Retina (tissue), 1 donor: Measurements from ENCODE around the gene QKI.
A peak's percentile ranks its signal among the peaks of the same experiment; 100 is the strongest.
"Not testable (repeated sequence)": the region's sequence is repeated elsewhere in the genome, so short reads cannot be mapped to it uniquely, and the experiment has no call there.

ENCODE experiments used
- DNase-seq: peaks from one replicate; pipeline ENCODE4 v3.0.0-alpha.2; 2016

The QKI gene

DNA sequence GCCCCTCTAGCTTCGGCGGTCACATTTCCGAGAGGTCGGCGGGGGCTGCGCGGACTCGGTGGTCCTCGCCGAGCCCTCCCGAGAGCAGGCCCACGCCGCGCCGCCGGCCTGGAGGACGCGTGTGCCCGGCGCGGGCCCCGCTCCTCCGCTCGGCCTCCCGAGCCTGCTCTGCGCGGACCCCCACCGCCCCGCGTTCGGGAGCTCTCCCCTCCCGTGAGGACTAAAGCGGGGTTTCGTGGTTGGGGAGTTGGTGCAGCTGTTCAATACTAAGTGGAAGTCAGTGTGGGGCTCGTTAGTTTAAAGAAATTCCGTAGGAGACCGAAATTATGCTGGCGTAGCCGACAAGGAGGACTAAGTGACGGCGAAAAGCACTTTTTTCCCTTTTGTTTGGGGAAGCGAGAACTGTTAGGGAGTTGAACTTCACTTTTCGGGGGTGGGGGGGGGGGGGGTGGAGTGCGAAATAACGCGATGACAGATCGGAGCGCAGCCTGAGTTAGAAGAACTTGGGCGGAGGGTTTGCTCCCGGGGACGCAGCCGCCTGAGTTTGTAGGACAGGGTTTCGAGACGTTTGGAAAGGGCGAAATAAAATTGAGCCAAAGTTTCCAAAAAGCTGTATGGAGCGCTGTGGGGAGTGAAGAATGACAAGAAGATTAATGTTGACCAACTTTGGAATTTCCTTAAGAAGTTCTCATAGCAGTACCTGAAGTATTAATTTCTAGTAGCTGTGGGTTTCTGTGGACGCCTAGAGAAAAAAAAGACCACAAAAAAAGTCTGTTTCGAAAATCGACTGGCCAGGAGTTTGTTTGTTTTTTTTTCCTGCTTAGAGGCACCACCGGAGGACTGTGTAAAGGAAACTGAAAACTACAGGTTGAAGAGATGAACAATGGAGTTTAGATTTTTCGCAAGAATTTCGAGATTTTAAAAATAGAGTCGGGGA lies 1.4 kb downstream of the QKI start:
- peak; percentile 67 for DNase-seq

DNA sequence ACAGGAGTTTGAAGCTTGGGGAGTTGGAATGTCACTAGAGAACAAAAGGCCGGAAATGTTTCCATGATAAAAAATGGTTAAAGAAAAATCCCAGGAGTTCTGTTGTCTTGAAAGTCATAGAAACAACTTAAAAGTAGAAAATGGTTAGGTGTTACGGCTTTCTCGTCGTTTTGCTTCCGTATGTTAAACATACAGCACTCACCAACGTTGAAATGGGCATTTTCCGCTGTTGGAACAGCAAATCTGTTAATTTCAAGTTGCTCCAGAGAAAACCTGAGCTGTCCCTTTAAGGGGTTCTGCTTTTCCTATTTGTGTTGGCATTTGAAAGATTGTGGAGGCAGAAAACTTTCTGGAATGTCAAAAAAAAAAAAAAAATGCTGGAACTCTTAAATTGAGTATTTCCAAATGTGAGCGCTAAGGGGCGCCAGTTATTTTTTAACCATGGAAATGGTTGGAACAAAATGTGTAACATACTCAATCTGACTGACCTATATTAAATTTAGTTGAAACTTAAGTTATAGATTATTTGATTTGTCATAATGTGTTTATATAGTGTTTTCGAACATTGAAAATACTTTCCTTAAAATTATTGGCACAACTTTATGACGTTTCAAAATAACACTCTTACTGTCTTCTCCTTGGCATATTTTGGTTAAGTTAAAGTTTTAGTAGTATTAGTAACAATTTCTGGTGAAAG lies 2.2 kb downstream of the QKI start:
- peak; percentile 64 for DNase-seq

DNA sequence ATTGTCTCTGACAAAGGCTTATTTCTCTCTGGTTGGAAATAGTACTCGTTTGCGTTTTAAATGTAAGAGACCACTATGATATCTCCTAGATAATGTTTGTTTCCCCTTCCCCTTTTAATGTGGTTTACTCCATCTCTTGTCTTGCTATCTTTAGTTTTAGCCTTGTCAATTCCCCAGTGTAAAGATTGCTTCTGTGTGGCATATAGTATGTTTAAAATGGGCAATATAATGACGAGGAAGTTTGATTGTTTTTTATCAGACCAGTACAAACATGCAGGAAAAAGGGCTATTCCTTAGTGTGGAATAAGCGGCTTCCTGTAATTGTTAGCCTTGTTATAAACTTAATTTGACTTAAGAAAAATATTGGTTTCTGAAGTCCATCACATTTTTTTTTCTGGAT lies 3.1 kb downstream of the QKI start:
- no peak for DNase-seq

DNA sequence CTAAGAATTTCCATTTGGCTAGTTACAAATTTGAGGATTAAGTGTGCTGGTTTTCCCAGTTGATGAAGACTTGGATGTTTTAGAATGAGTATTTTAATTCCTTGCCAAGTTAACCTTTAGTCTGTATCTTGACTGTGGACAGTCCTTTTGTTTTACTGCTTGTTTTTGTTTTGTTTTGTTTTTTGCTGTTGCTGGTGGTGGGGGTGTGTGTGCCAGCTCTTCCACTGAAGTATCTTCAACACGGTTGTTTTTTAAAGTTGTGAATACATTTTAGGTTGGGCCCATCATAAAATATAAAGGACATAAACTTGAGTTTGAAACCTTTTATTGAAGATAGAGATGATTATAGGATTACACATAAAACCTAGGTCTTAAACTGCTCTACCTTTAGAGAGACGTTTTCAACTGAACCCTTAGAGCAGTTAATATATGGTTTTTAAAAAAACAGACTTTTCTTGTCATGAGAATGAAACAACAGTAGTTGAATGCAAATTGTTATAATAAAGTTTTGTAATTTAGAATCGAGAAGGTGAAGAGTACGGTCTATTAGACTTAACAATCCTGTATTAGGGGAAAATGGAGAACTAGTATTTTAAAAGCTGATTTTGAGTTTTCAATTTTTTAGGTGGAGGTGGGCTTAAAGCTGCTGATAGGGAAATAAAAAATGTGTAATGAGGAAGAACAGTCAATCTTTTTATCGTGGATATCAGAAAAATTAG lies 4.0 kb downstream of the QKI start:
- no peak for DNase-seq

DNA sequence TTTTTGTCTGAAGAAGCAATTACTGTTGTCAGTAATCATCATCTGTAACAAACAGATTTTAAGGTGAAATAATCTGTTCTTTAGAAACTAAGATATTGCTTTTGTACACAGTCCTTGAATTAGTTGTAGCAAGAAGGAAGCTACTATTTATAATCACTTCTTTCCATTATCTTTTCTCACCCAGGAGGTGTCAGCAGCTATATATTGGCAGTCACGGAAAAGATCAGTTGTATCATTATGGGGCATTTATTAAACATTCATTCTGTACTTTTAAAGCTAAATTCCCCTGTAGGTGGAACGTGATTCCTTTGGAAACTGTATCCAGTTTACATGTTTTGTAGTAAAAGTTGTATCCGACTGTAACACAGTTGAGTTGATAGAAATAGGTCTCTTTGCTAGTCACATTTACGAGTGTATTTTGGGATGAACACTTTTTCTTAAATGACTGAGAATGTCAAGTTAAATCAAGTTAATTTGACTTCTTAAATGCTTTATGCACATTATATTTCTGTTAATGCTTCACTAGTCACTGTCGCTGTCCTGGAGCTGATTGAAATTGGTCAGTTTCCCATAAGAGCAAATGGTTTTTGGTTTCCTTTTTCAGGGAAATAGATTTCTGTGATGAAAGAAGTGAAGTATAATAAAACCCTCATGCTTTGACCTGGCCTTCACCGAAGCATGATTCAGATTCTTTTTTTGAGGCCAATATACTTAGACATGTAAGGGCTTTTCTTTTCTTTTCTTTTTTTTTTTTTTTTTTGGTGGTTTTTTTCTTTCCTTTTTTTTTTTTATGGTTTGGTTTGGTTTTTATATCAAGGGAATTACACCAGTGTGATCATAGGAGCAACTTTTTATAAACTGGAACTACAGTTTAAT lies 5.1 kb downstream of the QKI start:
- no peak for DNase-seq

DNA sequence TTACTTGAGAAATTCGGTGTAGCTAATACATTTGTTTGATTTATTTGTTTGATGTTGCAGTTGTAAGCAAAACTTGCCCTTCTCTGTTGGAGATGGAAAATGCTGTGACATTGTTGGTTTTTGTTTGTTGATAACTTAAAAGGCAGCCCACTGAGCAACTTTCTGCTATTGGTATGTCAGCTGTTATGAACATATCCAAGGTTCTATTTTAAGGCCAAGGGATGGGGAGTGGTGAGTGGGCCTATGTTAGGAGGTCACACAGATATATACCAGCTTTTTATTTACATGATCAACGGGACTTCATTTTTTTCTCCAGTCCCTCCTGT lies 5.7 kb downstream of the QKI start:
- DNase-seq, result no peak

DNA sequence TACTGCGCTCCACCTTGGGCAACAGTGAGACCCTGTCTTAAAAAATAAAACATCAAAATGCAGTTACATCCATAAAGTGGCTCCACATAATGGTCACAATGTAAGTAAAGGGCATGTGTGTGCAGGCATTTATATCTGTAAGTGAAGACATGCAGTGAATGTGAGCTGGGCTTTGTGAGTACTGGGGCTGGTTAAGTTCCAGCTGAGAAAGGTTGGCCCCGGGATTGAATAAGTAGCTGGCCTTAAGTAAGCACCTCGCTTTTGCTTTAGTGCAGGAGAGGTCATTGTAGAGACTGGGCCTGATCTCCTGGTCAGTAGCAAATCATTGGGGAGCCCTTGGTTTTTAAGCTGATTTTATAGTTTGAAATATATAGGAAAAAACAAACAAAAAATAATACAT lies 8.0 kb downstream of the QKI start:
- DNase-seq, result no peak

DNA sequence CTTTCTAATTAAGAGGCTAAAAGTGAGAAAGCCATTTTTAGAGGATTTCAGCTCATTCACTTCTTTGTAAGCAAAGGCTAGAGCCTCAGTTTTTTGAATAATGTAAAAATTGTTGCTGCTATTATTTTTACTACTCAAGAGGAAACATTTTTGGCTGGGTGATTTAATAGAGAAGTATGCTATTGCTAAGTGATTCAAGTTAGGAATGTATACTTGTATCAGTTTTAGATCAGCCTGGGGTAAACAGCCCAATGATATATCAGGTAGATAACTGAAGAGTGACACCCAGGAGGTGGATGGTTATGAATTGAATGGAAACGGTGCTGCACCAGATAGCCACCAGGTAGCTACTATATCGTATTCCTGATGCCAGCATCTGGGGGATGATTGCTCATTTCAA lies 9.2 kb downstream of the QKI start:
- no peak for DNase-seq

DNA sequence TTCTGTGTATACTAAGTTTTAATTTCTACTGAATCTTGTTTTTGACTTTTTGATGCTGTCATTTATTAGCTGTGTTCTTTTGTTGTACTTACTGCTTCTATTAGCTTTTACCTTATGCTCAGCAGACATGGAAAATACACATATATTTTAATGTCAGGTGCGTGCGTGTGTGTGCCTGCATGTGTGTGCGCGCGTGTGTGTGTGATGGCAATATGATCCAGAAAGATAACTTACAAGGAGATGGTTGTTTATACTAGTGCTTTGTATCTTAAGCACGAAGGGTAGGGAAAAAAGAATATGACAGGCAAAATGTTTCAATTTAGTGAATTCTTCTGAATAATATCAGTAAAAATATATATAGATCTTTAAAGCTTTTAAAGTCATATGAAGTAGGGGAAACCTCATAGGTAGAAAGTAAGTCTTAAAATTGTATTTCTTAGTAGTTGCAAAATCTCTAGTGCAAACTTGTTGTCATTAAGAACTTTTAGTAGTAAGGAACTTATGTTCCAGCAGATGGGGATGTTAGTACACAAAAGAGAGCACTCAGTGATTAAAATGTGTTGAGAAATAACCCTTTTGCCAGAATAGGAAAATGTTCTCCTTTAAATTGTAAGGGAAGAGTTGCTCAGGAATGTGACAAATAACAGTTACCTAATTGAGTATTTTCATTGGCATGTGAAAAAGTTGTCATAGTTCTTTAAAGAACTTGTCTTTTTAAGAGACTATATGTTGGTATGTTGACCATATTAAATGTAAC lies 13.2 kb downstream of the QKI start:
- DNase-seq, result no peak

DNA sequence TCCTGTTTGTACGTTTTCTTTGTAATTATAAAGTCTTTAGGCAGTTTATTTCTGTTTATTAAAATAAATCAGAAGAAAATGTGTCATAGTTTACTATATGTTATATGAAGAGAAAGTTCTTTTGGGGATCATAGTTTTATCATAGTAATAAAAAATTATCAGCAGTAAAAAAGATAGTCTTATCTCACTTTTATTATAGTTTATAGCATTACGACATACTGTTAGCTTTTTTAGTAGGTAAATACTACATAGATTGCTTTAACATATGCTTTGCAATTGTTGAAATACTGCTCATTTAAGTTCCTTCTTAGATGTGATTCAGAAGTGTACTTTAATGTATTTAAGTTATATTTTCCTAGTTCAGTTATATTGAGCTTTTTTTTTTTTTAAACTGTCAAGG lies 13.9 kb downstream of the QKI start:
- no peak for DNase-seq

DNA sequence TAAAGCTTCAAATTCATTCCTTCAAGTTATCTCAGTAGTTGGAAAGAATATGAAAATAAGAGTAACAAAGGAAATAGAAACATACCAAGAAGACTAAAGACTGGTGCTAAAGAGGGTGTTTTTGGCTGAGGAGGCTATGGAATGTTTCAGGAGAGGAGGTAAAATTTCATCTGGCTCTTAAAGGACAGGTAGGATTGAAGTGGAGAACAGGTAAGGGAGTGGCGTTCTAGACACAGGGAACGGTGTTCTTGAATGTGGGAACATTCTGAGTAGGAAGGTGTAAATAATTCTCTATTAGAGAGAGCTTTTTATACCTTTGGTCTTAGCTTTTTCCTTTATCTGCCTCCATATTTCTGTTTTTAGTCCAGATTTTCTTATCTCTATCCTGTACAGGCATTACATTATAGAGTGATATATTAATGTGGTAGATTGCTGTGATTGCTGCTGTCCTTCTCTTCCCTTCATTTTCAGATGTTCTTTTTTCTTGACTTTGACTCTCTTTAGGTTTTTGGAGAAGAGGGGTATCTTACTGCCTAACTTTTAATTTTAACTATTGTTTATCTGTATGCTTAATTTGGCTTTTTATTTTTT lies 15.4 kb downstream of the QKI start:
- DNase-seq, result no peak

DNA sequence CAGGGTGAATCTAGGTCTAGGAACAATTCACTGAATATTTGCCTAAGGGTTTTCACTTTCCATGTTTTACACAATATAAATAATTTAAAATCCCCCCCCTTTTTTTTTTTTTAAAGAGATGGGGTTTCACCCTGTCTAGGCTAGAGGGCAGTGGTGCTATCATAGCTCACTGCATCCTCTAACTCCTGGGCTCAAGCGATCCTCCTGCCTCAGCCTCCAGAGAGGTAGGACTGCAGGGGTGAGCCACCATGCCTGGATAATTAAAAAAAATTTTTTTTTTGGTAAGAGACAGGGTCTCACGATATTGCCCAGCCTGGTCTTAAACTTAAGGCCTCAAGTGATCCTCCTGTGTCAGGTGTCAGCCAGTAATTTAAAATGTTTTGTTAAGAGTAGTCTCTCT lies 17.8 kb downstream of the QKI start:
- no peak for DNase-seq

DNA sequence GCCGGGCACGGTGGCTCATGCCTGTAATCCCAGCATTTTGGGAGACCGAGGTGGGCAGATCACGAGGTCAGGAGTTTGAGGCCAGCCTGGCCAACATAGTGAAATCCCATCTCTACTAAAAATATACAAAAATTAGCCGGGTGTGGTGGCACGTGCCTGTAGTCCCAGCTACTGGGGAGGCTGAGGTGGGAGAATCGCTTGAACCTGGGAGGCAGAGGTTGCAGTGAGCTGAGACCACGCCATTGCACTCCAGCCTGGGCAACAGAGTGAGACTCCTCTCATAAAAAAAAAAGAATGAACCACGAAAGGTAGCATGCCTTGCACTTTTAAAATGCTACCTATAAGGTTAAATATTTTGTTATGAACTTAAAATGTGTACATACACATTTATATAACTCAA lies 19.0 kb downstream of the QKI start:
- not testable (repeated sequence) for DNase-seq

DNA sequence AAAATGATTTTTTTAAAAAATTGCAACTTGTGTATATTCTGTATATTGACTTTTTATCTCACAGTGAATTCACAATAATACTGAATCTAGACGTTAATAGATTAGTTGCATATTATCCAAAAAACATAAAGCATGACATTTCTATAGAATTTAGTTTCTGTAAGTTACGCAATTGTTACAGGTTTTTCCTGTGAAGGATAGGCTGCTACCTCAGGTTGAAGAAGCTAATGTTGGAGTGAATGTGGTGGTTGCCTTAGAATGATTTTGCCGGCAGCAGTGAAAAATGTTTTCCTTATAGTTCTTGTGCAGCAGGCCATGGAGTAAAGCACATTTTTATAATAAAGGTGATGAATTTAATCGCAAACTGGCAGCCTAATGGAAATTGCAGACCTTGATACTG lies 20.5 kb downstream of the QKI start:
- DNase-seq, result no peak

DNA sequence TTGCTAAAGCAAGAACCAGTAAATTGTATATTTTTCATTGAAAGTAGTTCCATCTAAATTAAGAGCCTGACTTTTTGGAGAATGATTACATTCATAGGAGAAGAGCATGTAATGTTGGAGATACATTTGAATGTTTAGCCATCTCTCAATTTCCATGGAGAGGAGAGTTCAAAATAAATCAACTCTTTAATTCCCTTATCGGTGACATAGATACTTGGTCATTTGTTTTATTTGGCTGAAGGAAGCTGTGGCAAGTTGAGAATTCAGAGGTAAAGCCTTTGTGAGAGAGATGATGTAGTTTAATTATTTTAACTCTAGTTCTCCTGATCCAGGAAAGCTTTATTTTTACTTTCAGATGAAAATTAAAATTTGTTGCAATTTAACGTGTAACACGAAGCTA lies 22.3 kb downstream of the QKI start:
- DNase-seq, result no peak

DNA sequence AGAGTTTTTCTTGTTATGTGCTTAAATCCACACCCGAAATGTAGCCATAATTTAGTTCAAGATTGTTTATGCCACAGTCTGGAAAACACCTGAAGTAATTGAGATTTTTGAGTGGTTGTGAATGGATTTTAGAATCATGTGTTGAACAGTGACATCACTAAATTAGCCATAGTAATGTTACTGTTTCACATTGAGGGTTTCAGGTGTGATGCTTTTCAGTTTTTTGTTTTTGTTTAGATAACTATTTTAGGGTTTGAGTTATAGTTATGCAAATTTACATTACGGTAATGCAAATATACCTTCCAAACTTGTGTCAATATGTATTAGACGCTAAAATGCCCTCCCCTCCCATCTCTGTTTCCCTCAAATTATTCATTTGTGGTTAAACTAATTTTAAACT lies 22.9 kb downstream of the QKI start:
- no peak for DNase-seq

DNA sequence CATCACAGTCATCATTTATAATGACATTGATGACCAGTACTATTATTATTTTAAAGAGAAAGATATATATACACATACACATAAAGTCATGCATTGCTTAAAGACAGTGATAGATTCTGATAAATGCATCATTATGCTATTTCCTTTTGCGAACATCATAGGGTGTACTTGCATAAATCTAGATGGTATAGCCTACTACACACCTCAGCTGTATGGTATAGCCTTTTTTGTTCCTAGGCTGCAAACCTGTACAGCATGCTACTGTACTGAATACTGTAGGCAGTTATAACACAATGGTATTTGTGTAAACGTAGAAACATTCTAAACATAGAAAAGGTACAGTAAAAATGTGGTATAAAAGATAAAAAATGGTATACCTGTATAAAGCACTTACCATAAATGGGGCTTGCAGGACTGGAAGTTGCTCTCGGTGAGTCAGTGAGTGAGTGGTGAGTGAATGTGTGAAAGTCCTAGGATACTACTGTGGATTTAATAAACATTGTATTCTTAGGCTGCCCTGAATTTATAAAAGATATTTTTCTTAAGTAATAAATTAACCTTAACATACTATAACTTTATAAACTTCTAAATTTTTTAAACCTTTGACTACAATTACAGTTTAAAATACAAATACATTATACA lies 23.9 kb downstream of the QKI start:
- DNase-seq, result no peak

DNA sequence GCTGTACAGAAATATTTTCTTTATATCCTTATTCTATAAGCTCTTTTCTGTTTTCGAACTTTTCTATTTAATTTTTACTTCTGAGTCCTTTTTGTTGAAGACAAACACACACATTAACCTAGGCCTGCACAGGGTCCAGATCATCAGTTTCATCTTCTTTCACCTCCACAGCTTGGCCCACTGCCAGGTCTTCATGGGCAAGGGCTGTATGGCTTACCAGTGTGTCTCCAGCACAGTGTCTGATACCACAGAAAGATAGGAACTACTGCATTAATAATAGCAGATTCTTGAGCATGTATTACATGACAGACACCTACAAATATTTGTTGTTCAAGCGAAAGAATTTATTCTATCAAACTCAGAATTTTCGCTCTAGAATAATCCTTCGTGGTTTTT lies 24.4 kb downstream of the QKI start:
- DNase-seq, result no peak

DNA sequence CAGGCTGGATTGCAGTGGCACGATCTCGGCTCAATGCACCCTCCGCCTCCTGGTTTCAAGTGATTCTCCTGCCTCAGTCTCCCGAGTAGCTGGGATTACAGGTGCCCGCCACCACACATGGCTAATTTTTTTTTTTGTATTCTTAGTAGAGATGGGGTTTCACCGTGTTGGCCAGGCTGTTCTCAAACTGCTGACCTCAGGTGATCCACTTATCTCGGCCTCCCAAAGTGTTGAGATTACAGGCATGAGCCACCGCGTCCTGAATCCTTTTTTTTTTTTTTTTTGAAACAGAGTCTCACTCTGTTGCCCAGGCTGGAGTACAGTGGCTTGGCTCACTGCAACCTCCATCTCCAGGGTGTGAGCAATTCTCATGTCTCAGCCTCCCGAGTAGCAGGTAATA lies 24.9 kb downstream of the QKI start:
- DNase-seq, result not testable (repeated sequence)

DNA sequence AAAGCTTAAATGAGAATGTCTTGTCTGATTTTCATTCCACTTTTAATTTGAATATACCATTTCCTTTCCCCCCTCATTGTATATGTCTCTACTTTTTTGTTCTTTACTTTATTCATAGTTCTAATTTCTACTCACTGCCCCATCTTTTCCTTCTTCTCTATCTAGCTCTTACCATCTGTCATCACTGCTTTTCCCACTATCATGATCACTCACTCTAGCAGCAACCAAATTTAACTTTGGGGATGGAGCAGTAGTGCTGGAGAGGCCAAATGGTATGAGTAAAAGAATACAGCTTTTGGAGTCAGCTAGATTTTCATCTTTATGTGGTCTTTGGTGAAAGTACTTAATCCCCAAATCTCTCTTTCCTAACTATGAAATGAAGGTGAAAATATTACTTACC lies 25.5 kb downstream of the QKI start:
- no peak for DNase-seq

DNA sequence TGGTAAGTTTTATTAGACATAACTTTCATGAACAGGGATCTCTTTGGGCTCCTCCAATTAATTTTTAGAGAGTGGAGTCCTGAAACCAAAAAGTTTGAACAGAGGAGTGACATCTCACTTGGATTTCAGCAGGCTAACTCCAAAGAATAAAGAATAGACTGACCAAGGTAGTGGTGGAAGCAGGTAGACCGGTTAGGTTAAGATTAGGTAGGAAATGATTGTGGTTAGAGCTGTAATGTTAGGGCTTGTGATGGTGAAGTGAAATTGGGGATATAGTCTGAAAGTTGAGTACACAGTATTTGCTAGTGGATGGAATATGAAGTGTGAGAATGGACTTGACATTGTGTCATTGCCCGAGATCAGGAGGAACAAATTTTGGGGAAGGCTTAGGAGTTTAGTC lies 27.8 kb downstream of the QKI start:
- DNase-seq, result no peak
